SK-N-SH (cell line): ENCODE data around the gene PITPNB. TPM values are rescaled to one million over a fixed set of nuclear protein-coding genes. Genes with fewer than 3 reads are reported as not detected.

Experiments used
- CTCF ChIA-PET: fragments of 300-600, 350-600 bp; formaldehyde crosslinking; extraction: SDS; loops from one replicate; lab custom pipeline; 2021; lab: Yijun Ruan, JAX
- POLR2A ChIA-PET: fragments of 350-600 bp; sonication (Branson Sonifier 250); formaldehyde crosslinking; extraction: SDS; loops from one replicate; lab custom pipeline; 2020; ENCODE audit warnings: antibody characterized with exemption, inconsistent platforms; lab: Yijun Ruan, JAX
- DNase-seq: peaks from one replicate; pipeline ENCODE4 v3.0.0; 2012
- H2AFZ ChIP-seq: fragments of 200-600 bp; sonication (generic); 2 replicates; pipeline ENCODE4 v1.8.1; 2016; ENCODE audit warnings: antibody characterized with exemption, mild to moderate bottlenecking, low read depth
- H3F3A ChIP-seq: fragments of 200-600 bp; sonication (generic); replicated peaks from 2 replicates; pipeline ENCODE3; 2016; ENCODE audit warnings: antibody characterized with exemption, mild to moderate bottlenecking; ENCODE audit not compliant: insufficient read depth
- H3K27ac ChIP-seq, 2 experiments: fragments of 200-500 bp in 1 of 2; fragments of 200-600 bp in 1 of 2; sonication (Bioruptor generic) in 1 of 2; sonication (generic), shearing (Covaris generic) in 1 of 2; 2 replicates each; pipeline versions ENCODE4 v1.5.1 to v1.6.1; 2014 to 2016; ENCODE audit warnings: low read depth in 2 of 2, inconsistent platforms in 1 of 2, low read length in 1 of 2, mild to moderate bottlenecking in 1 of 2, mixed read lengths in 1 of 2
- H3K27me3 ChIP-seq: fragments of 200-600 bp; sonication (generic), shearing (Covaris generic); 2 replicates; pipeline ENCODE4 v1.6.1; 2016; ENCODE audit warnings: mixed run types; ENCODE audit not compliant: insufficient read depth
- H3K36me3 ChIP-seq, 2 experiments: fragments of 200-500 bp in 1 of 2; fragments of 200-600 bp in 1 of 2; sonication (Bioruptor generic) in 1 of 2; sonication (generic) in 1 of 2; replicated peaks in 1 of 2; 2 replicates each; pipeline versions ENCODE3 to v1.5.1; 2014 to 2016; ENCODE audit warnings: low read length in 1 of 2, mild to moderate bottlenecking in 1 of 2; ENCODE audit not compliant: insufficient read depth in 2 of 2, control insufficient read depth in 1 of 2
- H3K4me1 ChIP-seq, 2 experiments: fragments of 200-500 bp in 1 of 2; fragments of 200-600 bp in 1 of 2; sonication (Bioruptor generic) in 1 of 2; sonication (generic), shearing (Covaris generic) in 1 of 2; 2 replicates each; pipeline versions ENCODE4 v1.5.1 to v1.6.1; 2014 to 2016; ENCODE audit warnings: low read depth in 1 of 2, low read length in 1 of 2, mixed run types in 1 of 2; ENCODE audit not compliant: insufficient read depth in 2 of 2, control insufficient read depth in 1 of 2
- H3K4me2 ChIP-seq: fragments of 200-600 bp; sonication (generic), shearing (Covaris generic); 2 replicates; pipeline ENCODE4 v1.6.1; 2017; ENCODE audit warnings: mixed run types
- H3K4me3 ChIP-seq, 2 experiments: fragments of 200-500 bp in 1 of 2; fragments of 200-600 bp in 1 of 2; sonication (Bioruptor generic) in 1 of 2; sonication (generic), shearing (Covaris generic) in 1 of 2; 2 replicates each; pipeline versions ENCODE4 v1.5.1 to v1.8.1; 2014 to 2016; ENCODE audit warnings: low read depth in 2 of 2, inconsistent platforms in 1 of 2, low read length in 1 of 2, mild to moderate bottlenecking in 1 of 2, mixed read lengths in 1 of 2, moderate library complexity in 1 of 2
- H3K79me2 ChIP-seq: fragments of 200-600 bp; sonication (generic); 2 replicates; pipeline ENCODE4 v1.8.1; 2017; ENCODE audit warnings: mild to moderate bottlenecking; ENCODE audit not compliant: insufficient read depth
- H3K9ac ChIP-seq: fragments of 200-600 bp; sonication (generic); 2 replicates; pipeline ENCODE4 v1.6.1; 2017; ENCODE audit warnings: mixed run types
- H3K9me2 ChIP-seq: fragments of 200-600 bp; sonication (generic); 2 replicates; pipeline ENCODE4 v1.6.1; 2017; ENCODE audit warnings: mixed run types
- H3K9me3 ChIP-seq: fragments of 200-600 bp; sonication (generic); 2 replicates; pipeline ENCODE4 v1.6.1; 2017; ENCODE audit warnings: mixed run types, mild to moderate bottlenecking, moderate library complexity
- H4K20me1 ChIP-seq: fragments of 200-600 bp; sonication (generic); 2 replicates; pipeline ENCODE4 v1.6.1; 2017; ENCODE audit warnings: mild to moderate bottlenecking, mixed run types; ENCODE audit not compliant: insufficient read depth
- CTCF ChIP-seq: fragments of 200-600 bp; sonication (generic); IDR thresholded peaks from 2 replicates; pipeline ENCODE4 v1.6.1; 2017; ENCODE audit warnings: antibody characterized with exemption, mild to moderate bottlenecking, moderate library complexity
- EZH2phosphoT487 ChIP-seq: fragments of 200-600 bp; sonication (generic); IDR thresholded peaks from 2 replicates; pipeline ENCODE4 v1.6.1; 2017; ENCODE audit warnings: low read depth, mixed run types, mild to moderate bottlenecking, antibody characterized with exemption, moderate library complexity, borderline replicate concordance
- FOSL2 ChIP-seq: IDR thresholded peaks from 2 replicates; pipeline ENCODE4 v1.4.0; 2012; ENCODE audit warnings: low read depth, mild to moderate bottlenecking, moderate library complexity, borderline replicate concordance
- FOXM1 ChIP-seq: IDR thresholded peaks from 2 replicates; pipeline ENCODE4 v1.4.0; 2012; ENCODE audit warnings: low read depth, mild to moderate bottlenecking
- GATA2 ChIP-seq: sonication (generic); formaldehyde crosslinking; IDR thresholded peaks from 2 replicates; pipeline ENCODE4 v1.5.0; 2020; ENCODE audit warnings: mild to moderate bottlenecking, missing genetic modification reagents
- MAX ChIP-seq: IDR thresholded peaks from 2 replicates; pipeline ENCODE4 v1.4.0; 2012; ENCODE audit warnings: low read depth
- RAD21 ChIP-seq: IDR thresholded peaks from 2 replicates; pipeline ENCODE4 v1.6.1; 2012; ENCODE audit warnings: mild to moderate bottlenecking, low read length
- RFX5 ChIP-seq: IDR thresholded peaks from 2 replicates; pipeline ENCODE4 v1.6.1; 2012; ENCODE audit warnings: mild to moderate bottlenecking, improper control_type of control experiment, low read length
- SIN3A ChIP-seq: IDR thresholded peaks from 2 replicates; pipeline ENCODE4 v1.6.1; 2012; ENCODE audit warnings: low read depth, mild to moderate bottlenecking, low read length, moderate library complexity, borderline replicate concordance
- SMC3 ChIP-seq: IDR thresholded peaks from 2 replicates; pipeline ENCODE4 v1.6.1; 2012; ENCODE audit warnings: low read depth, low read length, improper control_type of control experiment
- TCF12 ChIP-seq: IDR thresholded peaks from 2 replicates; pipeline ENCODE4 v1.4.0; 2012
- WGBS: methylation state at CpG from one replicate; pipeline ENCODE4 v1.1.6; 2017; ENCODE audit warnings: low lambda C conversion rate; 5-methylcytosine and 5-hydroxymethylcytosine counted together
- polyA plus RNA-seq, 3 experiments: library from polyadenylated mRNA; depleted of rRNA; stranded (reverse); fragments of >200 nt; gene quantifications; 2 replicates each; pipeline ENCODE4 v1.2.3, GENCODE V29; 2012

PITPNB gene
- polyA plus RNA-seq, 1 of the 3 experiments (the other 2 are of a cell fraction) = 32.3 TPM

GRCh38 chr22:27804470-27805297 lies 114.4 kb downstream of the PITPNB start:
- CTCF ChIA-PET = interaction anchor here (0.6 kb wide), 1 partner anchor 71 kb away, joined by 3 read pairs; no protein-coding TSS in a partner anchor
- H3K9ac ChIP-seq = no peak overlapping the region
- peaks cover 0 to 6% of the 10 kb centered on the region in 2 experiments; a peak in 1 of 4 replicates for H3K4me1 ChIP-seq
- no peak overlapping the region for H3K4me2 ChIP-seq
- 0 out of 2 replicates have a peak, but pooled peaks cover 7% of the 10 kb centered on the region for H3K27me3 ChIP-seq
- no peak for TF ChIP-seq SIN3A
- peak; percentile 60 for TF ChIP-seq RAD21
- TF ChIP-seq CTCF = peak; percentile 57
- peak; percentile 28 for TF ChIP-seq SMC3
- no peak for TF ChIP-seq RFX5
- H3K36me3 ChIP-seq = no peaks in the 10 kb centered on the region
- peak; percentile 66 for DNase-seq
- POLR2A ChIA-PET = no interaction called here
- no peaks in the 10 kb centered on the region for H3K9me3 ChIP-seq
- no peaks in the 10 kb centered on the region for H3K9me2 ChIP-seq
- no peak overlapping the region for H2AFZ ChIP-seq
- no peaks in the 10 kb centered on the region for H4K20me1 ChIP-seq
- WGBS = 80% methylated on average over 29 of the region's 31 CpGs
- no peaks in the 10 kb centered on the region for H3K79me2 ChIP-seq
- H3F3A ChIP-seq = peaks cover 5% of the 10 kb centered on the region
- H3K4me3 ChIP-seq = no peak overlapping the region; a peak in 1 of 4 replicates
- H3K27ac ChIP-seq = no peak overlapping the region

- H3K9ac ChIP-seq = no peak overlapping the region
- H3K27ac ChIP-seq = no peak overlapping the region
- no peak for DNase-seq
- no peaks in the 10 kb centered on the region for H3K36me3 ChIP-seq
- H2AFZ ChIP-seq = no peak overlapping the region
- H3K4me2 ChIP-seq = no peak overlapping the region
- no peaks in the 10 kb centered on the region for H3K79me2 ChIP-seq
- WGBS = 85% methylated on average over 7 of the region's 11 CpGs
- TF ChIP-seq FOXM1 (no peak), GATA2 (no peak), EZH2phosphoT487 (no peak), SMC3 (no peak), MAX (no peak), FOSL2 (no peak), TCF12 (no peak)
- no peak overlapping the region for H3K4me3 ChIP-seq
- H3K4me1 ChIP-seq = peaks cover 0 to 6% of the 10 kb centered on the region in 2 experiments; a peak in 1 of 4 replicates
- 0 out of 2 replicates have a peak, but pooled peaks cover 7% of the 10 kb centered on the region for H3K27me3 ChIP-seq
- no peaks in the 10 kb centered on the region for H3K9me3 ChIP-seq
- POLR2A ChIA-PET = no interaction called here
- H3K9me2 ChIP-seq = no peaks in the 10 kb centered on the region
- no peaks in the 10 kb centered on the region for H4K20me1 ChIP-seq
- H3F3A ChIP-seq = peaks cover 5% of the 10 kb centered on the region
- CTCF ChIA-PET = interaction anchor here (1.3 kb wide), 1 partner anchor 21 kb away, joined by 3 read pairs; no protein-coding TSS in a partner anchor
Observed at GRCh38 chr22:27803841-27804415, 115.1 kb downstream of the PITPNB start.
